Neural cell (in vitro differentiated cells): Measurements from ENCODE around the gene PAK2.
"Not testable (repeated sequence)": the region's sequence is repeated elsewhere in the genome, so short reads cannot be mapped to it uniquely, and the experiment has no call there.

Source experiments
- CTCF ChIP-seq: fragments of 450-650 bp; IDR thresholded peaks from 2 replicates; pipeline ENCODE4 v1.5.1; 2014; ENCODE audit warnings: antibody characterized with exemption, mild to moderate bottlenecking, moderate library complexity; ENCODE audit not compliant: poor library complexity, severe bottlenecking
- EZH2 ChIP-seq: fragments of 200-600, 300-800 bp; shearing (Covaris generic), sonication (generic); IDR thresholded peaks from 2 replicates; pipeline ENCODE4 v1.6.1; 2014; ENCODE audit warnings: antibody characterized with exemption, low read length, borderline replicate concordance, mild to moderate bottlenecking; ENCODE audit not compliant: insufficient read depth, poor library complexity, severe bottlenecking
- POLR2AphosphoS5 ChIP-seq: IDR thresholded peaks from 2 replicates; pipeline ENCODE4 v1.6.1; 2012
- RAD21 ChIP-seq: fragments of 450-650 bp; conservative IDR thresholded peaks from 2 replicates; pipeline ENCODE4 v1.6.1; 2014; ENCODE audit warnings: antibody characterized with exemption, mild to moderate bottlenecking, moderate library complexity
- REST ChIP-seq: IDR thresholded peaks from 2 replicates; pipeline ENCODE4 v1.6.1; 2012; ENCODE audit warnings: borderline replicate concordance
- SMC3 ChIP-seq: fragments of 450-650 bp; conservative IDR thresholded peaks from 2 replicates; pipeline ENCODE4 v1.6.1; 2014; ENCODE audit warnings: antibody characterized with exemption, mild to moderate bottlenecking, moderate library complexity; ENCODE audit not compliant: poor library complexity
- TAF1 ChIP-seq: IDR thresholded peaks from 2 replicates; pipeline ENCODE4 v1.6.1; 2012; ENCODE audit warnings: low read depth

- not testable (repeated sequence) for TF ChIP-seq CTCF, POLR2AphosphoS5, TAF1, REST, SMC3, EZH2, RAD21
Observed at GRCh38 chr3:196863000-196863399, 123.3 kb downstream of the PAK2 start.
